Bronchial epithelial cell (primary cell): ENCODE data around the gene EGLN3. TPM values are rescaled to one million over a fixed set of nuclear protein-coding genes. Genes with fewer than 3 reads are reported as not detected.
A peak's percentile ranks its signal among the peaks of the same experiment; 100 is the strongest.

Source experiments
- DNase-seq: peaks from one replicate; pipeline ENCODE4 v3.0.0-alpha.2; 2010; ENCODE audit warnings: low read depth
- FAIRE-seq: peaks from 2 replicates; lab custom pipeline; 2011; peaks lifted over from hg19 to GRCh38; lab: Jason Lieb, UNC
- H3K27me3 ChIP-seq: 2 replicates; pipeline ENCODE4 v1.5.1; 2011; ENCODE audit warnings: low read length; ENCODE audit not compliant: control insufficient read depth, insufficient read depth
- H3K36me3 ChIP-seq: 2 replicates; pipeline ENCODE4 v1.5.1; 2011; ENCODE audit warnings: low read length; ENCODE audit not compliant: control insufficient read depth, insufficient read depth
- H3K4me3 ChIP-seq: 2 replicates; pipeline ENCODE4 v1.5.1; 2011; ENCODE audit warnings: mild to moderate bottlenecking, low read depth, low read length, control low read depth
- total RNA-seq: library from RNA; depleted of rRNA; stranded (reverse); fragments of >200 nt; gene quantifications from 2 replicates; pipeline ENCODE4 v1.2.1, GENCODE V29; 2014
- TF ChIP-seq, protein P1 (sequence below): IDR thresholded peaks from 2 replicates; pipeline ENCODE4 v1.5.1; 2011; ENCODE audit warnings: mild to moderate bottlenecking, moderate library complexity, low read length, control low read depth, inconsistent platforms; ENCODE audit not compliant: insufficient read depth, severe bottlenecking

EGLN3 gene
- total RNA-seq, 1 donor from 2014 or later = 48.7 TPM

DNA sequence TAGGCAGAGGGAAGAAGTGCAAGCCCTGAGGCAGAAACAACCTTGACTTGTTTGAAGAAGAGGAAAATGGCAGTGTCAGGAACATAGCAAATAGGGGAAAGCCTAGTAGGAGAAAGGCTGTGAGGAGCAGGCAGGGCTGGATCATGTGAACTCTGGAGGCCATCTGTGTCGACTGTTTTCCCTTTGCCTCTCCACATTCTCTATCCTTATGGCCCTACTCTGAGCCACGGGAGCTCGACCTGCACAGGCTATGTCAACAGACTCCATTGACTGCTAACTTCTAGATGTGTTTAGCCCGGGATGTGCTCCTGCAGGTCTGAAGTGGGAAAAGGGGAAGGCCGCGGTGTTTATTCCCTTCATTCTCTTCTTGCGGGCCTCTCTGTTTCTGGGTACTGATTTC is 35.2 kb downstream of the EGLN3 start:
- Histone ChIP-seq H3K27me3 (no peaks in the 10 kb centered on the region), H3K36me3 (no peaks in the 10 kb centered on the region), H3K4me3 (no peak overlapping the region)
- FAIRE-seq = peak; percentile 28
- DNase-seq = no peak
- TF ChIP-seq, protein P1, sequence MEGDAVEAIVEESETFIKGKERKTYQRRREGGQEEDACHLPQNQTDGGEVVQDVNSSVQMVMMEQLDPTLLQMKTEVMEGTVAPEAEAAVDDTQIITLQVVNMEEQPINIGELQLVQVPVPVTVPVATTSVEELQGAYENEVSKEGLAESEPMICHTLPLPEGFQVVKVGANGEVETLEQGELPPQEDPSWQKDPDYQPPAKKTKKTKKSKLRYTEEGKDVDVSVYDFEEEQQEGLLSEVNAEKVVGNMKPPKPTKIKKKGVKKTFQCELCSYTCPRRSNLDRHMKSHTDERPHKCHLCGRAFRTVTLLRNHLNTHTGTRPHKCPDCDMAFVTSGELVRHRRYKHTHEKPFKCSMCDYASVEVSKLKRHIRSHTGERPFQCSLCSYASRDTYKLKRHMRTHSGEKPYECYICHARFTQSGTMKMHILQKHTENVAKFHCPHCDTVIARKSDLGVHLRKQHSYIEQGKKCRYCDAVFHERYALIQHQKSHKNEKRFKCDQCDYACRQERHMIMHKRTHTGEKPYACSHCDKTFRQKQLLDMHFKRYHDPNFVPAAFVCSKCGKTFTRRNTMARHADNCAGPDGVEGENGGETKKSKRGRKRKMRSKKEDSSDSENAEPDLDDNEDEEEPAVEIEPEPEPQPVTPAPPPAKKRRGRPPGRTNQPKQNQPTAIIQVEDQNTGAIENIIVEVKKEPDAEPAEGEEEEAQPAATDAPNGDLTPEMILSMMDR = no peak

DNA sequence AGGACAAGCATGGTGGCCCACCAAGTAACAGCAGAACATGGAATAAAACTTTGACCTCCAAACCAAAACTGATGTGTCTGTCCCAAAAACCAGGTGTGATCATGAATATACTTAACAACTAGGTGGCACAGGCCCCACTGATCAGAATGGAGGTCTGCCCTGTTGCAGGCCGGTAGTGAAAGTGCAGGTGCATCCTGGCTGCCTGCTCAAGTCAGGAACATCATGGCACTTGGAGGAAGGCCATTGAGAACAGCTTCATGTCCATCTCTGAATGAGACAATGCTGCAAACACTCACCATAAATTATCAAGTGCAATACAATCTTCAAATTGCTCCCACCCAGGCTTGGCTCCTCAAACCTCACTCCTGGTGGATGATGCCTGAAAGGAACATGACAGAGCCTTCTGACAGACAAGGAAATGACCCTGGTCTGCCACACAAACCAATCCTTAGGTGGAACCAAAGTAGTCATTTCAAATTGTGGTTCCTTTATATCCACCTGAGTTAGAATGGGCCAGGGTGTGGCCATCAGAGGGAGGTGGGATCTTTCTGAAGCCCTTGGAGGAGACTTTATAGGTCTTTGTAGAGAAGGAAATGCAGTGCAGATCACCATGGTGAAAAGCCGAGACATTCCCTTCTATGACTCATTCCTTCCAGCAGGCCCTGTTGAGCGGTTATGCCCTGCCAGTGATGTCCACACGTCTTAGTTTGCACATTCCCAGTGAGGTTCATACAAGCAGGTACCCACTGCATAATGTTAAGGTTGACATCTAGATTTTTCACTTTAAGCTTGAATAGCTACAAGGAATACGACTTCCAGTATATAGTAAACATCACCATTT is 36.0 kb downstream of the EGLN3 start:
- H3K27me3 ChIP-seq = no peaks in the 10 kb centered on the region
- TF ChIP-seq, protein P1 = no peak
- no peak overlapping the region for H3K4me3 ChIP-seq
- peak; percentile 77 for DNase-seq
- H3K36me3 ChIP-seq = no peaks in the 10 kb centered on the region
- no peak for FAIRE-seq

DNA sequence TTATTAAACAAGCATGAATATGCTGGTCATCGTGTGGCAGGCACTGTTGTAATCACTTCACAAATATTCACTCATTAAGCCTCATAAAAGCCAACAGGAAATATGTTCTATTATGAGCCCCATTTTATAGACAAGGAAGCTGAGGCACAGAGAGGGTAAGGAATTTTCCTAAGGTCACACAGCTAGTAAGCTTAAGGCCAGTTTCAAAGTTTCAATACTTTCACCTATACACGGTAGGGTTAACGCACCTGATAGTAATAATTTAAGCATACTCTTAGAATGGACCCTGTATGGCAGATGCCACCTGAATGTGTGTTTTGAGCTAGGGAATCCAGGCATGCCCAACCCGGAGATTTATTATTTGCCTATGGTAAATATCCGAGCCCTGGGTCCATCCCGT is 39.8 kb downstream of the EGLN3 start:
- TF ChIP-seq, protein P1 = no peak
- no peaks in the 10 kb centered on the region for H3K36me3 ChIP-seq
- no peaks in the 10 kb centered on the region for H3K27me3 ChIP-seq
- H3K4me3 ChIP-seq = no peak overlapping the region
- DNase-seq (no peak), FAIRE-seq (no peak)

DNA sequence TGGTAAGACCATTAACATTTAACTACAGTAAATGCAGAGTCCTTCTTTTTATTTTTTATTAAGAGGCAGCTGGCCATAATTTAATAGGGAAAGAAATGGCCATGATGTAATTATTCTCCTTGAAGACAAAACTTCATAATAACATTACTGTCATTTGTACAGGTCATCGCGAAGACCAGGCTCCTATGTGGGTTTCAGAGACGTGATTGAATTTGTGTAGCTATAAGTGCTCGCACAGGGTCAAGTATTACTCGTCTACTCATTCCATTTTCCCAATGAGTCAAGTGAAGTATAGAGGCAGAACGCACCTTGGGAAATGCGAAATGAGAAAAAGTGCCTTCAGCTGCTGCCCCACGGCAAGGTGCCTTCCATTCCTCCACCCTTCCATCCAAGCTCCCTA is 40.4 kb downstream of the EGLN3 start:
- FAIRE-seq = no peak

DNA sequence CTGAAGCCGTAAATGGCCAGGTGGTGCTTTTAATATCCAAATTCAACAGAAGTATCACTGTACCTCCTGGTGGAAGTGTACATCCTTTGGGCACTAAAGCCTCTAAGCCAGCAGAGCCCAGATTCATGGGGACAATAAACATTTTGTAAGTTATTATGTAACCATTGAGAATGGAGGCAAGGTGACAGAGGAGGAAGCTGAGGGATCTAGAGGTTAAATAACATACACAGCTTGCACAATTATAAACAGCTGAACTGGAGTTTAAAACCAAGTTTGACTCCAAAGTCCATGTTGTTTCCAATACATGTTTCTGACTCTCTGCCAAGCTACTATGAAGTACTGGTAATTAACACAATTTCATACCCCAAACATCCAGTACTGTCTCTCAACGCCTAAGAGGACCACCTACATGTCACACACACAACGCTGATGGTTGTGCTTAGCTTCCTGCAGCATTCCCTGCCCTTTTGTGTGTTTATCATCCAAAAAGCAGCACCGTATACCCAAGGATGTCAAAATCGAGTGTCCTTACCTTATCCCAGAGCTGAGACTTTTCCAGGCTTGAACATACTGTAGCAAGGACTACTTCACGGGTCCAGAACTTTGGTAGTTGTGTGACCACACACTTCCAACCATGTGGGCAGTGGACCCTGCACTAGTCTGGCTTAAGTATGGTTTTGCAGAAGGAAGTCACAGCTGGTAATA is 41.3 kb downstream of the EGLN3 start:
- DNase-seq (no peak), FAIRE-seq (no peak)
- Histone ChIP-seq H3K27me3 (no peaks in the 10 kb centered on the region), H3K4me3 (no peak overlapping the region), H3K36me3 (no peaks in the 10 kb centered on the region)
- TF ChIP-seq, protein P1 = no peak

More for the DNA sequence above, 40.4 kb downstream of the EGLN3 start:
- Histone ChIP-seq H3K36me3 (no peaks in the 10 kb centered on the region), H3K4me3 (no peak overlapping the region), H3K27me3 (no peaks in the 10 kb centered on the region)
- no peak for DNase-seq
- TF ChIP-seq, protein P1 = no peak
